ENCODE measurements around the gene VGLL4. TPM values are rescaled to one million over a fixed set of nuclear protein-coding genes. Genes with fewer than 3 reads are reported as not detected.
A peak's percentile ranks its signal among the peaks of the same experiment; 100 is the strongest.

Gene VGLL4
- total RNA-seq, 1 experiment from 2014 or later: 66.0 TPM

DNA sequence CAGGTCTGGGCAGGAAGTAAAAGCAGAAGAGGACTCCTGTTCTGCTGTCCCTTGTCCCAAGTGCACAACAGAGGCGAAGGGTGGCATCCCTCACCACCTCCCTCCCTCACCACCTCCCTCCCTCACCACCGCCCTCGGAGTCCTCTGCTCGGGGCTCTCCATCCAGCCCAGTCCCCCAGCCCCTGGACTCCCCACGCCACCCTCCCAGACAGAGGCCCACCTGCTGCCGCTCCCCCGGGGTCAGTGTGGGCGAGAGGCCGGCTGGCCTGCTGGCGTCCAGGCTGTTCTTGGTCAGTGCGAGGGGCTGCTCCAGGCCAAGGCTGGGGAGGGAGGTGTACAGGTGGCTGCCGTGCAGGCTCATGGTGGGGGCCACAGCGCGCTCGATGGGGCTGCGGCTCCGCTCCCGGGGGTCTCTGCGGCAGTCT lies 79.1 kb downstream of the VGLL4 start:
- Histone ChIP-seq H3K27me3 (ENCODE audit: control insufficient read depth, insufficient read depth, low read length) (no peaks in the 10 kb centered on the region), H3K4me1 (ENCODE audit: control insufficient read depth, insufficient read depth, low read length) (peaks cover 66% of the 10 kb centered on the region), H3K36me3 (ENCODE audit: control insufficient read depth, insufficient read depth, low read length) (no peaks in the 10 kb centered on the region; the same call in 1 of the 2 replicates), H3K9me3 (ENCODE audit: control insufficient read depth, insufficient read depth, low read depth, low read length) (no peaks in the 10 kb centered on the region), H3K27ac (ENCODE audit: low read length) (peak overlapping the region; percentile 96), H3K4me3 (ENCODE audit: low read depth in 2 of 2, low read length in 2 of 2) (no peak overlapping the region)
- ChIA-PET CTCF (no interaction called here), POLR2A (no interaction called here)
- no peak for ATAC-seq
- in situ Hi-C loops (cut with HindIII; ENCODE audit: low pct_unique_long_range_greater_than_20kb, low sequenced_read_pairs): no loop called here
- BruUV-seq (replicated peaks): no TSS peak
- TF ChIP-seq, protein P1, sequence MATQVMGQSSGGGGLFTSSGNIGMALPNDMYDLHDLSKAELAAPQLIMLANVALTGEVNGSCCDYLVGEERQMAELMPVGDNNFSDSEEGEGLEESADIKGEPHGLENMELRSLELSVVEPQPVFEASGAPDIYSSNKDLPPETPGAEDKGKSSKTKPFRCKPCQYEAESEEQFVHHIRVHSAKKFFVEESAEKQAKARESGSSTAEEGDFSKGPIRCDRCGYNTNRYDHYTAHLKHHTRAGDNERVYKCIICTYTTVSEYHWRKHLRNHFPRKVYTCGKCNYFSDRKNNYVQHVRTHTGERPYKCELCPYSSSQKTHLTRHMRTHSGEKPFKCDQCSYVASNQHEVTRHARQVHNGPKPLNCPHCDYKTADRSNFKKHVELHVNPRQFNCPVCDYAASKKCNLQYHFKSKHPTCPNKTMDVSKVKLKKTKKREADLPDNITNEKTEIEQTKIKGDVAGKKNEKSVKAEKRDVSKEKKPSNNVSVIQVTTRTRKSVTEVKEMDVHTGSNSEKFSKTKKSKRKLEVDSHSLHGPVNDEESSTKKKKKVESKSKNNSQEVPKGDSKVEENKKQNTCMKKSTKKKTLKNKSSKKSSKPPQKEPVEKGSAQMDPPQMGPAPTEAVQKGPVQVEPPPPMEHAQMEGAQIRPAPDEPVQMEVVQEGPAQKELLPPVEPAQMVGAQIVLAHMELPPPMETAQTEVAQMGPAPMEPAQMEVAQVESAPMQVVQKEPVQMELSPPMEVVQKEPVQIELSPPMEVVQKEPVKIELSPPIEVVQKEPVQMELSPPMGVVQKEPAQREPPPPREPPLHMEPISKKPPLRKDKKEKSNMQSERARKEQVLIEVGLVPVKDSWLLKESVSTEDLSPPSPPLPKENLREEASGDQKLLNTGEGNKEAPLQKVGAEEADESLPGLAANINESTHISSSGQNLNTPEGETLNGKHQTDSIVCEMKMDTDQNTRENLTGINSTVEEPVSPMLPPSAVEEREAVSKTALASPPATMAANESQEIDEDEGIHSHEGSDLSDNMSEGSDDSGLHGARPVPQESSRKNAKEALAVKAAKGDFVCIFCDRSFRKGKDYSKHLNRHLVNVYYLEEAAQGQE (IDR thresholded peaks at IDR 0.05; ENCODE audit: insufficient read depth in 1 of 2, low read depth in 2 of 2, low read length in 1 of 2): no peak
- TF ChIP-seq SIN3A (IDR thresholded peaks at IDR 0.05; ENCODE audit: borderline replicate concordance, insufficient read depth, low read depth, low read length): no peak
- TF ChIP-seq, protein P2, sequence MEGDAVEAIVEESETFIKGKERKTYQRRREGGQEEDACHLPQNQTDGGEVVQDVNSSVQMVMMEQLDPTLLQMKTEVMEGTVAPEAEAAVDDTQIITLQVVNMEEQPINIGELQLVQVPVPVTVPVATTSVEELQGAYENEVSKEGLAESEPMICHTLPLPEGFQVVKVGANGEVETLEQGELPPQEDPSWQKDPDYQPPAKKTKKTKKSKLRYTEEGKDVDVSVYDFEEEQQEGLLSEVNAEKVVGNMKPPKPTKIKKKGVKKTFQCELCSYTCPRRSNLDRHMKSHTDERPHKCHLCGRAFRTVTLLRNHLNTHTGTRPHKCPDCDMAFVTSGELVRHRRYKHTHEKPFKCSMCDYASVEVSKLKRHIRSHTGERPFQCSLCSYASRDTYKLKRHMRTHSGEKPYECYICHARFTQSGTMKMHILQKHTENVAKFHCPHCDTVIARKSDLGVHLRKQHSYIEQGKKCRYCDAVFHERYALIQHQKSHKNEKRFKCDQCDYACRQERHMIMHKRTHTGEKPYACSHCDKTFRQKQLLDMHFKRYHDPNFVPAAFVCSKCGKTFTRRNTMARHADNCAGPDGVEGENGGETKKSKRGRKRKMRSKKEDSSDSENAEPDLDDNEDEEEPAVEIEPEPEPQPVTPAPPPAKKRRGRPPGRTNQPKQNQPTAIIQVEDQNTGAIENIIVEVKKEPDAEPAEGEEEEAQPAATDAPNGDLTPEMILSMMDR (IDR thresholded peaks at IDR 0.05): no peak
- TF ChIP-seq TCF7L2 (IDR thresholded peaks at IDR 0.05; ENCODE audit: low read depth, low read length): no peak
- no peak for TF ChIP-seq POLR2AphosphoS5 (IDR thresholded peaks at IDR 0.05; ENCODE audit: low read depth, low read length)
- intact Hi-C loops (cut with micrococcal nuclease; ENCODE audit: unreplicated experiment): no loop called here
- DNase-seq (ENCODE audit: low read depth, low spot score): no peak

DNA sequence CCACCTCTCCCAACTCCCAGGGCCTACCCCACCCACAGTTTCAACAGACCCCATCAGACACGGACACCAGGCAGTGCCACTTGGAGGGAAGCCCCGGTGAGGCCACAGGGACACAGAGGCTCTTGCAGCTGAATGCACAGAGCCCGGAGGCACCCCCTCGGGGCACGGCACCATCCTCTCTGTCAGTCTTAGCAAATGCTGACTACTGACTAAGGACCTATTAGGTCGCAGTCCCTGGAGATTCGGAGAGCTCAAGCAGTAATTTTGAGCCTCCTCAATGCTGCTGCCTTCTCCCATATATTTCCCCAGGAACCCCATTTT lies 79.9 kb downstream of the VGLL4 start:
- POLR2A ChIA-PET: interaction anchor here (1.2 kb wide), 1 partner anchor 17 kb away, joined by 8 read pairs; no protein-coding TSS in a partner anchor
- in situ Hi-C loops (cut with HindIII; ENCODE audit: low pct_unique_long_range_greater_than_20kb, low sequenced_read_pairs): no loop called here

More for the DNA sequence above, 79.9 kb downstream of the VGLL4 start:
- DNase-seq (ENCODE audit: low read depth, low spot score): no peak
- Histone ChIP-seq H3K9me3 (ENCODE audit: control insufficient read depth, insufficient read depth, low read depth, low read length) (no peaks in the 10 kb centered on the region), H3K27ac (ENCODE audit: low read length) (peak overlapping the region; percentile 96), H3K27me3 (ENCODE audit: control insufficient read depth, insufficient read depth, low read length) (no peaks in the 10 kb centered on the region), H3K36me3 (ENCODE audit: control insufficient read depth, insufficient read depth, low read length) (no peaks in the 10 kb centered on the region; the same call in 1 of the 2 replicates), H3K4me1 (ENCODE audit: control insufficient read depth, insufficient read depth, low read length) (peaks cover 66% of the 10 kb centered on the region), H3K4me3 (ENCODE audit: low read depth in 2 of 2, low read length in 2 of 2) (no peak overlapping the region)
- ATAC-seq: no peak
- TF ChIP-seq, protein P1 (IDR thresholded peaks at IDR 0.05; ENCODE audit: insufficient read depth in 1 of 2, low read depth in 2 of 2, low read length in 1 of 2): no peak
- TF ChIP-seq SIN3A (IDR thresholded peaks at IDR 0.05; ENCODE audit: borderline replicate concordance, insufficient read depth, low read depth, low read length) (no peak), POLR2AphosphoS5 (IDR thresholded peaks at IDR 0.05; ENCODE audit: low read depth, low read length) (no peak), TCF7L2 (IDR thresholded peaks at IDR 0.05; ENCODE audit: low read depth, low read length) (no peak)
- TF ChIP-seq, protein P2 (IDR thresholded peaks at IDR 0.05): no peak
- intact Hi-C loops (cut with micrococcal nuclease; ENCODE audit: unreplicated experiment): no loop called here
- CTCF ChIA-PET: no interaction called here
- BruUV-seq (replicated peaks): no TSS peak
